CD8-positive, alpha-beta memory T cell (primary cell): Measurements from ENCODE around the gene TIMM29. TPM values are rescaled to one million over a fixed set of nuclear protein-coding genes. Genes with fewer than 3 reads are reported as not detected.
"Not testable (repeated sequence)": the region's sequence is repeated elsewhere in the genome, so short reads cannot be mapped to it uniquely, and the experiment has no call there.

Source experiments
- CTCF ChIA-PET: fragments of 350-600 bp; sonication (Branson Sonifier 250); formaldehyde crosslinking; loops from one replicate; lab custom pipeline; 2021; ENCODE audit warnings: antibody characterized with exemption; lab: Charles Lee
- POLR2A ChIA-PET: fragments of 350-600 bp; sonication (Branson Sonifier 250); formaldehyde crosslinking; loops from one replicate; lab custom pipeline; 2021; ENCODE audit warnings: antibody characterized with exemption; lab: Charles Lee
- DNase-seq, 5 donors: peaks; one replicate each; pipeline versions ENCODE4 v3.0.0 to v3.0.0-alpha.2; 2020 to 2022; ENCODE audit warnings: mixed read lengths in 1 of 5
- H3K27ac ChIP-seq: one replicate; pipeline ENCODE4 v1.7.0; 2013; ENCODE audit warnings: low read depth, mild to moderate bottlenecking, low read length, moderate library complexity
- H3K27me3 ChIP-seq: 2 replicates; pipeline ENCODE4 v1.7.0; 2013; ENCODE audit warnings: low read length, mild to moderate bottlenecking; ENCODE audit not compliant: insufficient read depth, poor library complexity, severe bottlenecking
- H3K36me3 ChIP-seq: 2 replicates; pipeline ENCODE4 v1.7.0; 2013; ENCODE audit warnings: mild to moderate bottlenecking, low read length, moderate library complexity; ENCODE audit not compliant: insufficient read depth
- H3K4me1 ChIP-seq: 2 replicates; pipeline ENCODE4 v1.7.0; 2013; ENCODE audit warnings: mild to moderate bottlenecking, low read length, moderate library complexity; ENCODE audit not compliant: insufficient read depth
- H3K4me3 ChIP-seq: 2 replicates; pipeline ENCODE4 v1.7.0; 2013; ENCODE audit warnings: mild to moderate bottlenecking, low read length
- H3K9me3 ChIP-seq: 2 replicates; pipeline ENCODE4 v1.7.0; 2013; ENCODE audit warnings: mild to moderate bottlenecking, low read length
- H3K27ac Mint-ChIP-seq, 8 donors: one replicate each; pipeline ENCODE4 v1.8.0; 2020 to 2021; ENCODE audit warnings: mixed read lengths in 8 of 8, mild to moderate bottlenecking in 6 of 8, inconsistent platforms in 3 of 8, moderate library complexity in 3 of 8
- H3K27me3 Mint-ChIP-seq, 2 donors: one replicate each; pipeline ENCODE4 v1.8.0; 2020 to 2021; ENCODE audit warnings: mixed read lengths in 2 of 2, mild to moderate bottlenecking in 1 of 2, moderate library complexity in 1 of 2
- H3K36me3 Mint-ChIP-seq, 3 donors: one replicate each; pipeline ENCODE4 v1.8.0; 2020 to 2021; ENCODE audit warnings: mixed read lengths in 3 of 3, inconsistent platforms in 1 of 3, mild to moderate bottlenecking in 1 of 3
- H3K4me1 Mint-ChIP-seq, 3 donors: one replicate each; pipeline ENCODE4 v1.8.0; 2020 to 2021; ENCODE audit warnings: mixed read lengths in 3 of 3, inconsistent platforms in 1 of 3, mild to moderate bottlenecking in 1 of 3
- H3K4me3 Mint-ChIP-seq, 7 donors: one replicate each; pipeline ENCODE4 v1.8.0; 2020 to 2021; ENCODE audit warnings: mixed read lengths in 7 of 7, mild to moderate bottlenecking in 6 of 7, moderate library complexity in 4 of 7, inconsistent platforms in 2 of 7
- H3K9me3 Mint-ChIP-seq, 5 donors: one replicate each; pipeline ENCODE4 v1.8.0; 2020 to 2022; ENCODE audit warnings: mixed read lengths in 5 of 5, mild to moderate bottlenecking in 3 of 5, moderate library complexity in 2 of 5, inconsistent platforms in 1 of 5
- polyA plus RNA-seq: library from polyadenylated mRNA; unstranded; fragments of 300-500 nt; fragmentation: Illumina TruSeq; gene quantifications from one replicate; pipeline ENCODE4 v1.2.3, GENCODE V29; 2021
- total RNA-seq, 2 experiments: library from RNA; stranded (reverse); gene quantifications; one replicate each; pipeline ENCODE4 v1.2.3, GENCODE V29; 2021

Gene TIMM29
- total and polyA plus RNA-seq, 3 experiments from 2014 or later = 22.3 to 36.6 (median 27.0) TPM

DNA sequence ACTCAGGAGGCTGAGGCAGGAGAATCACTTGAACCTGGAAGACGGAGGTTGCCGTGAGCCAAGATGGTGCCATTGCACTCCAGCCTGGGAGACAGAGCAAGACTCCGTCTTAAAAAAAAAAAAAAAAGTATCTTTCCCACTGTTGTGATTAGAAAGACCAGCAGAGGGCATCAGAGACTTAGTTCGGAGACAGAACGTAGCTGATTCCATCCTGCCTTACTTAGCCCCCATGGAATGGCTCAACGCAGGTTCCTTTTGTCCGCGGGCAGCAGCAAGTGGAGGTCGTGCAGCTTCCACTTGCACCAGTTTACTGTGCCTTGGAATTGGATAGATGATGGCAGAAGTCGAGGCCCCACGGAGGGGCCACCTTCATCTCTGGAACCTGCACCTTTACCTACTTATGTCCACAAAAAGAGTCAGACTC is 8.1 kb downstream of the TIMM29 start:
- Mint-ChIP-seq H3K27ac (peak overlapping the region in 3 of 8 donors; percentile 10 to 39 (median 38)), H3K36me3 (peaks cover 0 to 9% (median 0%) of the 10 kb centered on the region in 3 donors), H3K4me1 (peaks cover 4 to 8% (median 8%) of the 10 kb centered on the region in 3 donors), H3K27me3 (no peaks in the 10 kb centered on the region), H3K9me3 (no peaks in the 10 kb centered on the region), H3K4me3 (peak overlapping the region in 2 of 7 donors; percentile 48 to 65)
- H3K36me3 ChIP-seq = no peaks in the 10 kb centered on the region
- no peaks in the 10 kb centered on the region for H3K4me1 ChIP-seq
- ChIA-PET POLR2A (interaction anchor here (0.6 kb wide), 2 partner anchors 14 to 190 kb away, joined by 3 to 9 read pairs; no protein-coding TSS in a partner anchor), CTCF (interaction anchor here (0.6 to 2.1 kb wide), 11 partner anchors 8 to 158 kb away, joined by 3 to 7 read pairs (median 4); partner anchors contain the start of genes TIMM29 and YIPF2)
- no peaks in the 10 kb centered on the region for H3K9me3 ChIP-seq
- H3K27me3 ChIP-seq = no peaks in the 10 kb centered on the region
- no peak overlapping the region for H3K27ac ChIP-seq
- peak in 2 of 5 donors; percentile 53 to 63 for DNase-seq
- H3K4me3 ChIP-seq = no peak overlapping the region

GRCh38 chr19:10941649-10942048 is 13.0 kb downstream of the TIMM29 start:
- H3K36me3 ChIP-seq, H3K4me3 Mint-ChIP-seq, POLR2A ChIA-PET, H3K36me3 Mint-ChIP-seq, H3K27me3 ChIP-seq, H3K4me3 ChIP-seq, H3K4me1 ChIP-seq, H3K27me3 Mint-ChIP-seq, H3K27ac ChIP-seq, DNase-seq, H3K9me3 ChIP-seq, H3K27ac Mint-ChIP-seq, H3K9me3 Mint-ChIP-seq, H3K4me1 Mint-ChIP-seq: not testable (repeated sequence)
- CTCF ChIA-PET = interaction anchor here (0.7 to 2.2 kb wide), 12 partner anchors 8 to 224 kb away, joined by 3 to 9 read pairs (median 4); partner anchors contain the start of genes DNM2 and LDLR

GRCh38 chr19:10943412-10943811 is 14.8 kb downstream of the TIMM29 start:
- H3K4me3 Mint-ChIP-seq, H3K36me3 Mint-ChIP-seq, H3K4me1 Mint-ChIP-seq, H3K4me1 ChIP-seq, H3K27ac ChIP-seq, H3K27ac Mint-ChIP-seq, H3K36me3 ChIP-seq, H3K9me3 ChIP-seq, H3K27me3 Mint-ChIP-seq, H3K4me3 ChIP-seq, DNase-seq, H3K9me3 Mint-ChIP-seq, H3K27me3 ChIP-seq, POLR2A ChIA-PET: not testable (repeated sequence)
- CTCF ChIA-PET = interaction anchor here (1.3 to 1.4 kb wide), 2 partner anchors 20 to 28 kb away, joined by 4 to 5 read pairs; no protein-coding TSS in a partner anchor

GRCh38 chr19:10945264-10945663 is 16.7 kb downstream of the TIMM29 start:
- no peaks in the 10 kb centered on the region for H3K27me3 ChIP-seq
- no peak for DNase-seq
- no peaks in the 10 kb centered on the region for H3K36me3 ChIP-seq
- POLR2A ChIA-PET = no interaction called here
- CTCF ChIA-PET = interaction anchor here (1.3 kb wide), 1 partner anchor 13 kb away, joined by 3 read pairs; no protein-coding TSS in a partner anchor
- H3K4me1 ChIP-seq = no peaks in the 10 kb centered on the region
- H3K27ac ChIP-seq = no peak overlapping the region
- Mint-ChIP-seq H3K27me3 (no peaks in the 10 kb centered on the region), H3K4me1 (peaks cover 4 to 7% (median 6%) of the 10 kb centered on the region in 3 donors), H3K4me3 (no peak overlapping the region), H3K36me3 (no peaks in the 10 kb centered on the region), H3K9me3 (no peaks in the 10 kb centered on the region), H3K27ac (no peak overlapping the region)
- no peak overlapping the region for H3K4me3 ChIP-seq
- no peaks in the 10 kb centered on the region for H3K9me3 ChIP-seq

- Histone ChIP-seq H3K4me3 (no peak overlapping the region), H3K27ac (no peak overlapping the region), H3K4me1 (no peaks in the 10 kb centered on the region), H3K27me3 (no peaks in the 10 kb centered on the region), H3K9me3 (no peaks in the 10 kb centered on the region), H3K36me3 (no peaks in the 10 kb centered on the region)
- no peak overlapping the region for H3K4me3 Mint-ChIP-seq
- H3K9me3 Mint-ChIP-seq = no peaks in the 10 kb centered on the region
- no peaks in the 10 kb centered on the region for H3K36me3 Mint-ChIP-seq
- H3K4me1 Mint-ChIP-seq = peaks cover 2 to 5% (median 3%) of the 10 kb centered on the region in 3 donors
- no peaks in the 10 kb centered on the region for H3K27me3 Mint-ChIP-seq
- H3K27ac Mint-ChIP-seq = no peak overlapping the region
- ChIA-PET POLR2A (no interaction called here), CTCF (no interaction called here)
- no peak for DNase-seq
These were observed 18.5 kb downstream of the TIMM29 start for GRCh38 chr19:10946958-10947657.

GRCh38 chr19:10952809-10953208 is 24.2 kb downstream of the TIMM29 start:
- H3K4me1 Mint-ChIP-seq = no peaks in the 10 kb centered on the region
- no peak overlapping the region for H3K4me3 Mint-ChIP-seq
- Histone ChIP-seq H3K9me3 (no peaks in the 10 kb centered on the region), H3K27me3 (no peaks in the 10 kb centered on the region), H3K4me3 (no peak overlapping the region), H3K36me3 (no peaks in the 10 kb centered on the region), H3K4me1 (no peaks in the 10 kb centered on the region), H3K27ac (no peak overlapping the region)
- no peaks in the 10 kb centered on the region for H3K36me3 Mint-ChIP-seq
- no peaks in the 10 kb centered on the region for H3K9me3 Mint-ChIP-seq
- ChIA-PET CTCF (interaction anchor here (1.8 kb wide), 1 partner anchor 11 kb away, joined by 4 read pairs; no protein-coding TSS in a partner anchor), POLR2A (no interaction called here)
- no peaks in the 10 kb centered on the region for H3K27me3 Mint-ChIP-seq
- H3K27ac Mint-ChIP-seq = no peak overlapping the region
- no peak for DNase-seq

DNA sequence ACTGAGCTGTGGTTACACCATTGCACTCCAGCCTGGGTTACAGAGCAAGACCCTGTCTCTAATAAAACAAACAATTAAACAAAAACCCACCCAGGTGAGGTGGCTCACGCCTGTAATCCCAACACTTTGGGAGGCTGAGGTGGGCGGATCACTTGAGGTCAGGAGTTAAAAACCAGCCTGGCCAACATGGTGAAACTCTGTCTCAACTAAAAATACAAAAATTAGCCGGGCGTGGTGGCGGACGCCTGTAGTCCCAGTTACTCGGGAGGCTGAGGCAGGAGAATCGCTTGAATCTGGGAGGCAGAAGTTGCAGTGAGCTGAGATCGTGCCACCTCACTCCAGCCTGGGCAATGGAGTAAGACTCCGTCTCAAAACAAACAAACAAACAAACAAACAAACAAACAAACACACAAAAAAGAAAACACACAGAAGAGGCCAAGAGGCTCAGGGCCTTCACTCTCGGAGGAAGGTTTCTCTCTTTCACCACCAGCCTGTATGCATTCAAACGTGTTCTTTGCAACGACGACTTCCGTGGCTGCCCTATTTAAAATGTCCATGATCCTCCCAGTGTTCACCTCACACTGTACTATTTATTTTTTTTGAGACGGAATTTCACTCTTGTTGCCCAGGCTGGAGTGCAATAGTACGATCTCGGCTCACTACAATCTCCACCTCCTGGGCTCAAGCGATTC is 30.8 kb downstream of the TIMM29 start:
- Histone ChIP-seq H3K4me1 (peaks cover 32% of the 10 kb centered on the region), H3K27ac (peak overlapping the region; percentile 79)
- not testable (repeated sequence) for H3K27me3 Mint-ChIP-seq, H3K36me3 ChIP-seq, H3K4me3 ChIP-seq, H3K9me3 ChIP-seq, H3K36me3 Mint-ChIP-seq, H3K27me3 ChIP-seq, H3K9me3 Mint-ChIP-seq, DNase-seq
- H3K4me1 Mint-ChIP-seq = peaks cover 24 to 39% (median 38%) of the 10 kb centered on the region in 3 donors
- POLR2A ChIA-PET = interaction anchor here (0.6 to 0.9 kb wide), 3 partner anchors 34 to 123 kb away, joined by 3 read pairs; partner anchors contain the start of gene TMED1
- peak overlapping the region in 6 of 8 donors; percentile 23 to 96 (median 90) for H3K27ac Mint-ChIP-seq
- CTCF ChIA-PET = interaction anchor here (1.0 kb wide), 1 partner anchor 18 kb away, joined by 3 read pairs; no protein-coding TSS in a partner anchor
- peak overlapping the region in 6 of 7 donors; percentile 38 to 94 (median 86) for H3K4me3 Mint-ChIP-seq
